HG03045 (cell line): Measurements from ENCODE around the gene LIMS2.

Source experiments
- ATAC-seq: cut with Tn5 transposase; IDR thresholded peaks from one replicate; pipeline ENCODE4 v1.9.1; 2021; ENCODE audit warnings: mild to moderate bottlenecking, moderate library complexity; ENCODE audit not compliant: unreplicated experiment

LIMS2 gene

GRCh38 chr2:127674241-127675209 is 805 bp downstream of the LIMS2 start:
- ATAC-seq, result no peak

- ATAC-seq, result no peak
Measured at GRCh38 chr2:127673291-127674069, 1.9 kb downstream of the LIMS2 start.

GRCh38 chr2:127672341-127673224 is 2.7 kb downstream of the LIMS2 start:
- no peak for ATAC-seq

- no peak for ATAC-seq
Measured at GRCh38 chr2:127671557-127672302, 3.6 kb downstream of the LIMS2 start.

- ATAC-seq, result no peak
Measured at GRCh38 chr2:127670957-127671290, 4.4 kb downstream of the LIMS2 start.

GRCh38 chr2:127670055-127670956 is 5.0 kb downstream of the LIMS2 start:
- ATAC-seq, result no peak

GRCh38 chr2:127669056-127669455 is 6.3 kb downstream of the LIMS2 start:
- no peak for ATAC-seq

GRCh38 chr2:127665267-127665893 is 9.9 kb downstream of the LIMS2 start:
- ATAC-seq, result no peak

GRCh38 chr2:127664895-127665225 is 10.5 kb downstream of the LIMS2 start:
- no peak for ATAC-seq

GRCh38 chr2:127664065-127664894 is 11.1 kb downstream of the LIMS2 start:
- no peak for ATAC-seq

GRCh38 chr2:127663566-127664064 is 11.7 kb downstream of the LIMS2 start:
- ATAC-seq, result no peak

- ATAC-seq, result no peak
Measured at GRCh38 chr2:127662937-127663565, 12.3 kb downstream of the LIMS2 start.

GRCh38 chr2:127661949-127662510 is 13.3 kb downstream of the LIMS2 start:
- no peak for ATAC-seq

- ATAC-seq, result no peak
Measured at GRCh38 chr2:127661072-127661649, 14.2 kb downstream of the LIMS2 start.

GRCh38 chr2:127660291-127660578 is 15.1 kb downstream of the LIMS2 start:
- no peak for ATAC-seq

- no peak for ATAC-seq
Measured at GRCh38 chr2:127659408-127660290, 15.7 kb downstream of the LIMS2 start.
